ENCODE measurements around the gene STARD9. TPM values are rescaled to one million over a fixed set of nuclear protein-coding genes. Genes with fewer than 3 reads are reported as not detected.

The STARD9 gene
- total RNA-seq, 1 donor from 2014 or later, result 35.1 TPM

DNA sequence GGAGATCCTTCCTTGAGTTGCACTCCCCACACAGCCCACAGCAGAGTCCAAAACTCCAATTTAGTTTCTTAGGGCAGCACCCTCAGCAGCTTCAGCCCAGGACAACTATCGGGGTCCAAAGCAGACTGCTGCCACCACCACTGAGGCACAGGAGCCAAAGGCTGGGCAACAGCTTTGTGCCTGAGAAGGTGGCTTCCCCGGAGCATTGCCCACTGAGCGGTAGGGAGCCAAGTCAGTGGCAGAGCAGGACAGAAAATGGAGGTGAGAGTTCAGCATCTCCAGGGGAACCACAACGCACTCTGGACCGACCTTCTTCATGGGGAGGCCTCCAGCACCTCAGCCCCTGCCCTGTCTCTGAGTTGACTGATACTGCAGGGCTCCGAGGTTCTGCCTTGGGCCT lies 118.1 kb downstream of the STARD9 start:
- no peak for DNase-seq (ENCODE audit: extremely low spot score in 2 of 2)
- Histone ChIP-seq H3K27ac (no peak overlapping the region), H3K4me1 (no peaks in the 10 kb centered on the region), H3K4me3 (no peak overlapping the region), H3K36me3 (peaks cover 0 to 22% of the 10 kb centered on the region in 2 donors), H3K9me3 (no peaks in the 10 kb centered on the region), H3K27me3 (no peaks in the 10 kb centered on the region)
- intact Hi-C loops (cut with DNase I), result no loop called here
- TF ChIP-seq POLR2A (IDR thresholded peaks at IDR 0.05) (no peak), POLR2AphosphoS5 (IDR thresholded peaks at IDR 0.05; ENCODE audit: insufficient read depth in 1 of 2, low read depth in 1 of 2) (no peak)
- TF ChIP-seq, protein P1, sequence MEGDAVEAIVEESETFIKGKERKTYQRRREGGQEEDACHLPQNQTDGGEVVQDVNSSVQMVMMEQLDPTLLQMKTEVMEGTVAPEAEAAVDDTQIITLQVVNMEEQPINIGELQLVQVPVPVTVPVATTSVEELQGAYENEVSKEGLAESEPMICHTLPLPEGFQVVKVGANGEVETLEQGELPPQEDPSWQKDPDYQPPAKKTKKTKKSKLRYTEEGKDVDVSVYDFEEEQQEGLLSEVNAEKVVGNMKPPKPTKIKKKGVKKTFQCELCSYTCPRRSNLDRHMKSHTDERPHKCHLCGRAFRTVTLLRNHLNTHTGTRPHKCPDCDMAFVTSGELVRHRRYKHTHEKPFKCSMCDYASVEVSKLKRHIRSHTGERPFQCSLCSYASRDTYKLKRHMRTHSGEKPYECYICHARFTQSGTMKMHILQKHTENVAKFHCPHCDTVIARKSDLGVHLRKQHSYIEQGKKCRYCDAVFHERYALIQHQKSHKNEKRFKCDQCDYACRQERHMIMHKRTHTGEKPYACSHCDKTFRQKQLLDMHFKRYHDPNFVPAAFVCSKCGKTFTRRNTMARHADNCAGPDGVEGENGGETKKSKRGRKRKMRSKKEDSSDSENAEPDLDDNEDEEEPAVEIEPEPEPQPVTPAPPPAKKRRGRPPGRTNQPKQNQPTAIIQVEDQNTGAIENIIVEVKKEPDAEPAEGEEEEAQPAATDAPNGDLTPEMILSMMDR (IDR thresholded peaks at IDR 0.05), result no peak

DNA sequence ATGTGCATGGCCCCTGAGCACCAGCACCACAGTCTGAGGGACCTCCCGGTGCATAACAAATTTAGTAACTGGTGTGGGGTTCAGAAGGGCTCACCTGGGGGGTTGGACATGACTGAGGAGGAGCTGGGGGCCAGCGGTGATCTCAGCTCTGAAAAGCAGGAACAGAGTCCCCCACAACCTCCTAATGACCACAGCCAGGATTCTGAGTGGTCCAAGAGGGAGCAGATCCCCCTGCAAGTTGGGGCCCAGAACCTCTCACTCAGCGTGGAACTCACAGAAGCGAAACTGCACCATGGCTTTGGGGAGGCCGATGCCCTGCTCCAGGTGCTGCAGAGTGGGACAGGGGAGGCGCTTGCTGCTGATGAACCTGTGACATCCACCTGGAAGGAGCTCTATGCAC lies 118.5 kb downstream of the STARD9 start:
- no peak for DNase-seq (ENCODE audit: extremely low spot score in 2 of 2)
- H3K36me3 ChIP-seq, result peaks cover 0 to 22% of the 10 kb centered on the region in 2 donors
- TF ChIP-seq POLR2A (IDR thresholded peaks at IDR 0.05), result no peak
- no peak for TF ChIP-seq POLR2AphosphoS5 (IDR thresholded peaks at IDR 0.05; ENCODE audit: insufficient read depth in 1 of 2, low read depth in 1 of 2)
- TF ChIP-seq, protein P1 (IDR thresholded peaks at IDR 0.05), result no peak
- no peaks in the 10 kb centered on the region for H3K9me3 ChIP-seq
- intact Hi-C loops (cut with DNase I), result no loop called here
- H3K4me1 ChIP-seq, result no peaks in the 10 kb centered on the region
- H3K27ac ChIP-seq, result no peak overlapping the region
- no peaks in the 10 kb centered on the region for H3K27me3 ChIP-seq
- no peak overlapping the region for H3K4me3 ChIP-seq

DNA sequence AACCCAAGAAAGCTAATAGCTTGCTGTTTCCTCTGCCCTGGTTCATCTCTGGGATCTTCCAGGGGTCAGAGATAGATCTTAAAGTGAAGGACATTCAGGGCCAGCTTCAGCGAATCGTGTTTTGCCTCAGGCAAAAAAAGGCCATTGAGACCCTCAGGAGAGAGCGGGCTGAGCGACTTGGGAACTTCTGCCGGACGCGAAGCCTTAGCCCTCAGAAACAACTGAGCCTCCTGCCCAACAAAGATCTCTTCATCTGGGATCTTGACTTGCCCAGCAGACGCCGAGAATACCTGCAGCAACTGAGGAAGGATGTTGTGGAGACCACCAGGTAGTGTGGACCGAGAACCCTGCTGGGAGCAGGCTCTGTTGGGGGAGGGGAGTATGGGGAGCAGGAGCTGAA lies 119.0 kb downstream of the STARD9 start:
- intact Hi-C loops (cut with DNase I), result no loop called here
- no peaks in the 10 kb centered on the region for H3K4me1 ChIP-seq
- peaks cover 0 to 22% of the 10 kb centered on the region in 2 donors for H3K36me3 ChIP-seq

DNA sequence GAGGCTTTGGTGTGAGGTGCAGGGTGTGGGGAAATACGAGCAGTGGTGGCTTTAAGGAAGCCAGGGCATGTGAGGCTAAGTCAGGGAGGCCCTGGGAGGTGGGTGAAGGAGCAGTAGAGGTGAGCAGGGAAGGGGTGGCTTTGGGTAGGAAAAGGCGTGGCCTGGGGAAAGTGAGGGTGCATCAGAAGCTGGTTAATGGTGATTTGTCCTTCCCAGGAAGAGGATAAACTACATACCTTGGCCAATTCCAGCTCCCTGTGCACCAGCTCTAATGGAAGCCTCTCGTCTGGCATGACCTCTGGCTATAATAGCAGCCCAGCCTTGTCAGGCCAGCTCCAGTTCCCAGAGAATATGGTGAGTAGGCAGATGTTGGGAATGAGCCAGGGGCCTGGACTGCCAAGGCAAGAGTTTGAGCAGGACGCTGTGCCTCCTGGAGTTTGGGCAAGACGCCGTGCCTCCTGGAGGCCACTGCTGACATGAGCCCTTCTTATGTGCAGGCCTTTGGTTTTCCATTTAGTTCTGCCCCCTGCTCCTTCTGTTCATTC lies 120.2 kb downstream of the STARD9 start:
- Histone ChIP-seq H3K4me1 (no peaks in the 10 kb centered on the region), H3K36me3 (peaks cover 0 to 22% of the 10 kb centered on the region in 2 donors), H3K27me3 (no peaks in the 10 kb centered on the region), H3K27ac (no peak overlapping the region), H3K9me3 (no peaks in the 10 kb centered on the region), H3K4me3 (no peak overlapping the region)
- DNase-seq (ENCODE audit: extremely low spot score in 2 of 2), result peak; percentile 60 to 94
- TF ChIP-seq, protein P1 (IDR thresholded peaks at IDR 0.05), result no peak
- TF ChIP-seq POLR2A (IDR thresholded peaks at IDR 0.05) (no peak), POLR2AphosphoS5 (IDR thresholded peaks at IDR 0.05; ENCODE audit: insufficient read depth in 1 of 2, low read depth in 1 of 2) (no peak)
- intact Hi-C loops (cut with DNase I), result no loop called here

More for the DNA sequence above, 119.0 kb downstream of the STARD9 start:
- H3K27me3 ChIP-seq, result no peaks in the 10 kb centered on the region
- H3K4me3 ChIP-seq, result no peak overlapping the region
- DNase-seq (ENCODE audit: extremely low spot score in 2 of 2), result no peak
- no peaks in the 10 kb centered on the region for H3K9me3 ChIP-seq
- no peak overlapping the region for H3K27ac ChIP-seq
- no peak for TF ChIP-seq POLR2AphosphoS5 (IDR thresholded peaks at IDR 0.05; ENCODE audit: insufficient read depth in 1 of 2, low read depth in 1 of 2)
- TF ChIP-seq, protein P1 (IDR thresholded peaks at IDR 0.05), result no peak
- TF ChIP-seq POLR2A (IDR thresholded peaks at IDR 0.05), result no peak

DNA sequence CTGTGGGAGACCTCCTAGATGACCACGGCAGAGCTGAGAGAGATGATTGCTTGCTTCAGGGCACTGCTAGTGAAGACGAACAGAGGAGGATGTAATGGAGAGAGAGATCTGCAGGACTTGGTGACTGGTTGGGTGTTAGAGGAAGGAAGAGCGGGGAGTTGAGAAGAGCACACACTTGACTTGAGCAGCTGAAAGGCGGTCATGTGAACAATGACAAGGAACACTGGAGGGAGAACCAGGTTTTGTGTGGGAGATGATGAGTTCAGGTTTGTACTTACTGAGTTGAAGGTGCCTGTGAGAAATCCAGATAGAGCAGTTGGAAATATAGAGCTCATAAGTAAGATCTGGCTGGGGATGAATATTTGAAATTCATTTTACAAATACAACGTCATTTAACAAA lies 121.2 kb downstream of the STARD9 start:
- H3K27me3 ChIP-seq, result no peaks in the 10 kb centered on the region
- H3K4me1 ChIP-seq, result no peaks in the 10 kb centered on the region
- intact Hi-C loops (cut with DNase I), result no loop called here
- H3K36me3 ChIP-seq, result peaks cover 0 to 22% of the 10 kb centered on the region in 2 donors
- H3K9me3 ChIP-seq, result no peaks in the 10 kb centered on the region
- H3K27ac ChIP-seq, result no peak overlapping the region
- no peak for TF ChIP-seq POLR2AphosphoS5 (IDR thresholded peaks at IDR 0.05; ENCODE audit: insufficient read depth in 1 of 2, low read depth in 1 of 2)
- TF ChIP-seq POLR2A (IDR thresholded peaks at IDR 0.05), result no peak
- TF ChIP-seq, protein P1 (IDR thresholded peaks at IDR 0.05), result no peak
- no peak overlapping the region for H3K4me3 ChIP-seq
- DNase-seq (ENCODE audit: extremely low spot score in 2 of 2), result peak in 1 of 2 donors; percentile 44
